Measurements from ENCODE around the gene RBBP8.

RBBP8 gene

DNA sequence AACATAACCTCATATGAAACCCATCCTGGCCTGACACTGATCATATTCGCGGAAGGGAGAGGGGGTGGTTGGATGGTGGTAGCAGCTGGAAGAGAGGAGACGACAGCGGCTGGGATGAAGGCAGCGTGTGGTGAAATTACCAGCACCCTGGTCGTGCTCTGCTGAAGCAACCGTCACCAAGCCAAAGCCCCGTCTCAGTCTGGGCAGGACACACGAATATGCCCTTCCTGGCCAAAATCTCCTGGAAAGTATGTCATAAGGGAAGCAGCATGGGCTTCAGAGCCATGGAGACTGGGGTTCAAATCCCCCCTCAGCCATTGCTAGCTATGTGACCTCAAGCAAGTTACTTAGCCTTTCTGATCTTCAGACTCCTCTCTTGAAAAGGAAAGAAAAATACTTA lies 139.0 kb downstream of the RBBP8 start:
- H3K4me2 ChIP-seq (ENCODE audit: low read depth, low read length, poor library complexity, severe bottlenecking), result no peak overlapping the region
- no peak overlapping the region for H3K4me3 ChIP-seq (ENCODE audit: insufficient read depth, low read length, poor library complexity, severe bottlenecking)
- no peak overlapping the region for H3K27ac ChIP-seq (ENCODE audit: low read depth, low read length)
- H3F3A ChIP-seq (ENCODE audit: insufficient read depth), result no peaks in the 10 kb centered on the region
- TF ChIP-seq EZH2phosphoT487 (conservative IDR thresholded peaks at IDR 0.05; ENCODE audit: low read length), result no peak
- H4K20me1 ChIP-seq (ENCODE audit: low read depth, low read length), result no peaks in the 10 kb centered on the region
- peak overlapping the region; percentile 86 for H2AFZ ChIP-seq (ENCODE audit: low read depth, low read length, severe bottlenecking)
- H3K27me3 ChIP-seq (ENCODE audit: low read length), result no peaks in the 10 kb centered on the region
- no peaks in the 10 kb centered on the region for H3K9me3 ChIP-seq (ENCODE audit: insufficient read depth, low read length)
- no peaks in the 10 kb centered on the region for H3K79me2 ChIP-seq (ENCODE audit: insufficient read depth, low read length)
- no peaks in the 10 kb centered on the region for H3K9me2 ChIP-seq (replicated peaks; ENCODE audit: insufficient read depth, low read length)
- no peak overlapping the region for H3K9ac ChIP-seq (ENCODE audit: low read length)
- no peaks in the 10 kb centered on the region for H3K36me3 ChIP-seq (ENCODE audit: low read length)

- no peaks in the 10 kb centered on the region for H3K9me3 ChIP-seq (ENCODE audit: insufficient read depth, low read length)
- H3K27ac ChIP-seq (ENCODE audit: low read depth, low read length), result no peak overlapping the region
- no peak overlapping the region for H3K9ac ChIP-seq (ENCODE audit: low read length)
- TF ChIP-seq, protein P1, sequence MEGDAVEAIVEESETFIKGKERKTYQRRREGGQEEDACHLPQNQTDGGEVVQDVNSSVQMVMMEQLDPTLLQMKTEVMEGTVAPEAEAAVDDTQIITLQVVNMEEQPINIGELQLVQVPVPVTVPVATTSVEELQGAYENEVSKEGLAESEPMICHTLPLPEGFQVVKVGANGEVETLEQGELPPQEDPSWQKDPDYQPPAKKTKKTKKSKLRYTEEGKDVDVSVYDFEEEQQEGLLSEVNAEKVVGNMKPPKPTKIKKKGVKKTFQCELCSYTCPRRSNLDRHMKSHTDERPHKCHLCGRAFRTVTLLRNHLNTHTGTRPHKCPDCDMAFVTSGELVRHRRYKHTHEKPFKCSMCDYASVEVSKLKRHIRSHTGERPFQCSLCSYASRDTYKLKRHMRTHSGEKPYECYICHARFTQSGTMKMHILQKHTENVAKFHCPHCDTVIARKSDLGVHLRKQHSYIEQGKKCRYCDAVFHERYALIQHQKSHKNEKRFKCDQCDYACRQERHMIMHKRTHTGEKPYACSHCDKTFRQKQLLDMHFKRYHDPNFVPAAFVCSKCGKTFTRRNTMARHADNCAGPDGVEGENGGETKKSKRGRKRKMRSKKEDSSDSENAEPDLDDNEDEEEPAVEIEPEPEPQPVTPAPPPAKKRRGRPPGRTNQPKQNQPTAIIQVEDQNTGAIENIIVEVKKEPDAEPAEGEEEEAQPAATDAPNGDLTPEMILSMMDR (IDR thresholded peaks at IDR 0.05; ENCODE audit: insufficient read depth, low read length, poor library complexity, severe bottlenecking), result no peak
- no peak for TF ChIP-seq EZH2phosphoT487 (conservative IDR thresholded peaks at IDR 0.05; ENCODE audit: low read length)
- no peaks in the 10 kb centered on the region for H3K9me2 ChIP-seq (replicated peaks; ENCODE audit: insufficient read depth, low read length)
- no peaks in the 10 kb centered on the region for H3K36me3 ChIP-seq (ENCODE audit: low read length)
- H3K79me2 ChIP-seq (ENCODE audit: insufficient read depth, low read length), result no peaks in the 10 kb centered on the region
- H2AFZ ChIP-seq (ENCODE audit: low read depth, low read length, severe bottlenecking), result no peak overlapping the region
- no peaks in the 10 kb centered on the region; the same call in 1 of the 2 replicates for H3F3A ChIP-seq (ENCODE audit: insufficient read depth)
- no peak overlapping the region for H3K4me3 ChIP-seq (ENCODE audit: insufficient read depth, low read length, poor library complexity, severe bottlenecking)
- no peak overlapping the region for H3K4me2 ChIP-seq (ENCODE audit: low read depth, low read length, poor library complexity, severe bottlenecking)
- H3K27me3 ChIP-seq (ENCODE audit: low read length), result no peaks in the 10 kb centered on the region
- no peaks in the 10 kb centered on the region for H4K20me1 ChIP-seq (ENCODE audit: low read depth, low read length)
Observed at GRCh38 chr18:23073996-23074606, 141.0 kb downstream of the RBBP8 start.
